Measurements from ENCODE around the gene CDKAL1.

DNA sequence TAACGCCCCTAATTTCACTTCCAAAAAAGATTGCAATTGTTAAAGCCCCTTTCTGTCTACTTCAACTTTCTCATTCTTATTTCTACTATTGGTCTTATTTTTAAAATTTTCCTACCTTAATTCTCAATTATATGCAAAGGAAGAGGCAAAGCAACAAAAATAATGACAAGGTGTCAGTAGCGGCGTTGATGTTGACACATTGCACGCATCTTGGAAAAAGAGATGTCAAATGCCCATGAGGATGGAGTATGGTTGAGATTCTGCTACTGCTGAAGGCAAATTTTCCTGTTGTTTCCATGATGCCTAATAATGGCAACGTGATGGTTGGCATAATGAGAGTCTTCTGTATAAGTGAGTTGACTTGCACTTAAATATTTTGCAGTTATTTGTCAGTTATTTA lies 258.9 kb downstream of the CDKAL1 start:
- TF ChIP-seq TCF4 (CRISPR knock-in tag; IDR thresholded peaks at IDR 0.05; ENCODE audit: borderline replicate concordance) = no peak
- TF ChIP-seq CSDC2 (CRISPR knock-in tag; IDR thresholded peaks at IDR 0.05) = no peak
- TF ChIP-seq ISL1 (CRISPR knock-in tag; IDR thresholded peaks at IDR 0.05) = no peak
- no peak for TF ChIP-seq RARB (CRISPR knock-in tag; IDR thresholded peaks at IDR 0.05)
- TF ChIP-seq, protein P1, sequence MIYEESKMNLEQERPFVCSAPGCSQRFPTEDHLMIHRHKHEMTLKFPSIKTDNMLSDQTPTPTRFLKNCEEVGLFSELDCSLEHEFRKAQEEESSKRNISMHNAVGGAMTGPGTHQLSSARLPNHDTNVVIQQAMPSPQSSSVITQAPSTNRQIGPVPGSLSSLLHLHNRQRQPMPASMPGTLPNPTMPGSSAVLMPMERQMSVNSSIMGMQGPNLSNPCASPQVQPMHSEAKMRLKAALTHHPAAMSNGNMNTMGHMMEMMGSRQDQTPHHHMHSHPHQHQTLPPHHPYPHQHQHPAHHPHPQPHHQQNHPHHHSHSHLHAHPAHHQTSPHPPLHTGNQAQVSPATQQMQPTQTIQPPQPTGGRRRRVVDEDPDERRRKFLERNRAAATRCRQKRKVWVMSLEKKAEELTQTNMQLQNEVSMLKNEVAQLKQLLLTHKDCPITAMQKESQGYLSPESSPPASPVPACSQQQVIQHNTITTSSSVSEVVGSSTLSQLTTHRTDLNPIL (CRISPR knock-in tag; IDR thresholded peaks at IDR 0.05; ENCODE audit: low read depth) = no peak
- TF ChIP-seq ZFP30 (CRISPR knock-in tag; IDR thresholded peaks at IDR 0.05) = no peak
- no peak for TF ChIP-seq ZNF565 (CRISPR knock-in tag; conservative IDR thresholded peaks at IDR 0.05; ENCODE audit: low read depth)
- TF ChIP-seq, protein P2, sequence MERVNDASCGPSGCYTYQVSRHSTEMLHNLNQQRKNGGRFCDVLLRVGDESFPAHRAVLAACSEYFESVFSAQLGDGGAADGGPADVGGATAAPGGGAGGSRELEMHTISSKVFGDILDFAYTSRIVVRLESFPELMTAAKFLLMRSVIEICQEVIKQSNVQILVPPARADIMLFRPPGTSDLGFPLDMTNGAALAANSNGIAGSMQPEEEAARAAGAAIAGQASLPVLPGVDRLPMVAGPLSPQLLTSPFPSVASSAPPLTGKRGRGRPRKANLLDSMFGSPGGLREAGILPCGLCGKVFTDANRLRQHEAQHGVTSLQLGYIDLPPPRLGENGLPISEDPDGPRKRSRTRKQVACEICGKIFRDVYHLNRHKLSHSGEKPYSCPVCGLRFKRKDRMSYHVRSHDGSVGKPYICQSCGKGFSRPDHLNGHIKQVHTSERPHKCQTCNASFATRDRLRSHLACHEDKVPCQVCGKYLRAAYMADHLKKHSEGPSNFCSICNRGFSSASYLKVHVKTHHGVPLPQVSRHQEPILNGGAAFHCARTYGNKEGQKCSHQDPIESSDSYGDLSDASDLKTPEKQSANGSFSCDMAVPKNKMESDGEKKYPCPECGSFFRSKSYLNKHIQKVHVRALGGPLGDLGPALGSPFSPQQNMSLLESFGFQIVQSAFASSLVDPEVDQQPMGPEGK (CRISPR knock-in tag; IDR thresholded peaks at IDR 0.05; ENCODE audit: borderline replicate concordance) = no peak
- TF ChIP-seq ESRRG (CRISPR knock-in tag; IDR thresholded peaks at IDR 0.05) = no peak
- no peak for TF ChIP-seq GLIS3 (CRISPR knock-in tag; IDR thresholded peaks at IDR 0.05)
- TF ChIP-seq, protein P3, sequence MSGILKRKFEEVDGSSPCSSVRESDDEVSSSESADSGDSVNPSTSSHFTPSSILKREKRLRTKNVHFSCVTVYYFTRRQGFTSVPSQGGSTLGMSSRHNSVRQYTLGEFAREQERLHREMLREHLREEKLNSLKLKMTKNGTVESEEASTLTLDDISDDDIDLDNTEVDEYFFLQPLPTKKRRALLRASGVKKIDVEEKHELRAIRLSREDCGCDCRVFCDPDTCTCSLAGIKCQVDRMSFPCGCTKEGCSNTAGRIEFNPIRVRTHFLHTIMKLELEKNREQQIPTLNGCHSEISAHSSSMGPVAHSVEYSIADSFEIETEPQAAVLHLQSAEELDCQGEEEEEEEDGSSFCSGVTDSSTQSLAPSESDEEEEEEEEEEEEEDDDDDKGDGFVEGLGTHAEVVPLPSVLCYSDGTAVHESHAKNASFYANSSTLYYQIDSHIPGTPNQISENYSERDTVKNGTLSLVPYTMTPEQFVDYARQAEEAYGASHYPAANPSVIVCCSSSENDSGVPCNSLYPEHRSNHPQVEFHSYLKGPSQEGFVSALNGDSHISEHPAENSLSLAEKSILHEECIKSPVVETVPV (CRISPR knock-in tag; IDR thresholded peaks at IDR 0.05) = no peak
- TF ChIP-seq, protein P4, sequence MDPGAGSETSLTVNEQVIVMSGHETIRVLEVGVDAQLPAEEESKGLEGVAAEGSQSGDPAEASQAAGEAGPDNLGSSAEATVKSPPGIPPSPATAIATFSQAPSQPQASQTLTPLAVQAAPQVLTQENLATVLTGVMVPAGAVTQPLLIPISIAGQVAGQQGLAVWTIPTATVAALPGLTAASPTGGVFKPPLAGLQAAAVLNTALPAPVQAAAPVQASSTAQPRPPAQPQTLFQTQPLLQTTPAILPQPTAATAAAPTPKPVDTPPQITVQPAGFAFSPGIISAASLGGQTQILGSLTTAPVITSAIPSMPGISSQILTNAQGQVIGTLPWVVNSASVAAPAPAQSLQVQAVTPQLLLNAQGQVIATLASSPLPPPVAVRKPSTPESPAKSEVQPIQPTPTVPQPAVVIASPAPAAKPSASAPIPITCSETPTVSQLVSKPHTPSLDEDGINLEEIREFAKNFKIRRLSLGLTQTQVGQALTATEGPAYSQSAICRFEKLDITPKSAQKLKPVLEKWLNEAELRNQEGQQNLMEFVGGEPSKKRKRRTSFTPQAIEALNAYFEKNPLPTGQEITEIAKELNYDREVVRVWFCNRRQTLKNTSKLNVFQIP (CRISPR knock-in tag; IDR thresholded peaks at IDR 0.05; ENCODE audit: borderline replicate concordance, low read depth) = no peak
- TF ChIP-seq PPARA (CRISPR knock-in tag; IDR thresholded peaks at IDR 0.05; ENCODE audit: borderline replicate concordance) = no peak

Data from SK-N-SH treated with all-trans-retinoic acid at 6 μM for 48 hours (cell line).